ENCODE measurements around the gene TP53I11.

Gene TP53I11

GRCh38 chr11:44978274-44978960 lies 27.7 kb upstream of the TP53I11 start:
- no peak for DNase-seq

DNA sequence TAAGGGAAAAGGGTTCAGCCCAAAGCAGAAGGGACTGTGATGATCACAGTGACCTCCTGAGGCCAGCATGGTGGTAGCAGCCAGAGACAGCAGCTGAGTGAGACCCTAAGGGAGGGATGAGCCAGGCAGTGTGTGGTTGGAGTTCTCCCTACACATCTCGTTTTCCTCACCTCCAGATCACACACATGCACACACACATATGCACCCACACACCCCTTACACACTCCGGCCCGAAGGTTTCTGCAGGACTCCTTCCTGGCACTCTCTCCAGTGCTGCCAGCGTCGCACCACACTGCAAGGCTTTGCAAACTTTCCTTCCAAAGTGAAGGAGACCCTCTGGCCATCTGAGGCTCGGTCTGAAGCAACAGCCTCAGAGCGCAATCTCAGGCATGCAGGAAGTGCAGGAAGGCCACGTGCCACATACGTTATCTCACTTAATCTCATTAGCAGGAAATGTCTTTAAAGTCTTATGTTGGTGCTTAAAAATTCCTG lies 26.9 kb upstream of the TP53I11 start:
- DNase-seq, result no peak

GRCh38 chr11:44976576-44976975 lies 25.9 kb upstream of the TP53I11 start:
- DNase-seq, result no peak

DNA sequence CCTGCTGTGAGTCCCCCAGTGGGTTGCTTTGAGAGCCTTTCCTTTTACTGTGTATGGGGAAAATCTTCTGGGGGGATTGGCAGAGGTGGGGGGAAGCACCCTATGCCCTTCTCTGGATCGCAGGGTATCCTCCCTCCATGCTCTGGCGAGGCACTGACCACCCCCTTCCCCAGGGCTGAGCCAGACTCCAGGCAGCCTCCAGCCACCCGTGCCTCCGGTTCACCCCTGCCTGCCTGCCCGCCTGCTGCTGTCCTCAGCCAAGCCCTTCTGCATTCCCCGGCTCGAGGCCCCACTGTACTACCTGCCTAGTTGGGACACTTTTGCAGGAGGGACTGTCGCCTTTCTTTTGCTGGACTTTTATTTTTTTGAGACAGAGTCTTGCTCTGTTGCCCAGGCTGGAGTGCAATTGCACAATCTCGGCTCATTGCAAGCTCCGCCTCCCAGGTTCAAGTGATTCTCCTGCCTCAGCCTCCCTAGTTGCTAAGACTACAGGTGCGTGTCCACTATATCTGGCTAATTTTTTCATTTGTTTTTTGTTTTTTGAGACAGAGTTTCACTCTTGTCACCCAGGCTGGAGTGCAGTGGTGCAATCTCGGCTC lies 23.8 kb upstream of the TP53I11 start:
- DNase-seq, result no peak

DNA sequence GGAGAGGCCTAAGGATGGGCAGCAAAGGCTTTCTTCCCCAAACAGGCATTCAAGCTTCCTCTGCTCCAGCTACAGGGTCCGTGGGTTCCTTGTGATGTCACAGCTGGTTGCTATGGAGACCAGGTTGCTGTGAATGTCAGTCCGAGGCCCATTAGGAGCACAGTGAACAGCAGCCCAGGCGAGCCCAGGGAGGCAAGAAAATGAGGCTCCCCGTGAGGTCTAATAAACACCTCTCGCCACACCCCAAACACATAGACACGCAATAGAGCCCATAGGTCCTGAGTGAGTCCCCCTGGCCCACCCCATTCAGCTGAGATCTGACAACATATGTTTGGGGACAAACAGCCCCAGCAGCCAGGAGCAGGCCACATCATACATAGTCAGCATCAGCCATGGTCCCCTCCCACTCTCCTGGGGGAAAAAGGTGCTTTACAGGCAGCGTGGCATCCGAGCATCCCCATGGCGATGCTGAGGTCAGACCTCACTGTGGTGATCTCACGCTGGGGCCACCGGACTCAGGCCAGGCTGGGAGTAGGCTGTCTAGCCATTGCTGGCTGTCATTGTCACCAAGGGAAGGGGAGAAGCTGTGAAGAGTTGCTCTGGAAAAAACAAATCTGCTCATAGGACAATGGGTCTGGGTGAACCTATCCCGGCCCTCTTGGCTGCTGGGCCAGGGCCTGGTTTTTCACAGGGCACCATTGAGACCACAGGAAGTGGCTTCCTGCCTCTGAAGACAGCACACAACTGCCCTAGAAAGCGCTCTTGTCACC lies 23.1 kb upstream of the TP53I11 start:
- no peak for DNase-seq

DNA sequence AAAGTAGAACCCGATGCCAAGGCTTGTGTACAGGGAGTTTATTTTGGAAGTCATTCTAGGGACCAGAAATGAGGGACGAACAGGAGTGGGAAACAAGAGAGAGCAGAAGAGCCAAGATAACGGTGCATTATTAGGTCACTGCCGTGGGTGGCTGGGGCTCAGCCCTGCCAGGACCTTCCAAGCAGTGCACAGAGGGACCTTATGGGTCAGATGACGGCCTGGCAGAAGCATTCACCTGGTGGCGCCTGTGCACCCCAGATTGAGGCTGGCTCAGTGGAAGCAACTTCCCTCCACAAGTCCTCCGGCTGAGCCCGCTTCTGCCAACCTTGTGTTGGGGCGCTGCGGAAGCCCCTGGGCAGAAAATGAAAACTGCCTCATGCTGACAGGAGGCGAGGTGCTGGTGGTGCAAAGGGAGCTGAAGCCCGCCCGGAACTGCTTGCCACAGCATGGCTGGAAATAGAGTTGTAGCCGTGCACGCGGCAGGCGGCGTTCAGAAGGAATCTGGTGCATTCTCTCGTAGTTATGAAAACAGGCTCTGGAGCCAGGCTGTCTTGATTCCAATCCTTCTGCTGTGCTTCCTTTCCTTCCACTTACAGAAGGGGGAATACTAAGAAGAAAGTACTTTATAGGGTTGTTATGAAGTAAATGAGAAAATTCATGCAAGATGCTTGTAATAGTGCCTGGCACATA lies 22.2 kb upstream of the TP53I11 start:
- no peak for DNase-seq

DNA sequence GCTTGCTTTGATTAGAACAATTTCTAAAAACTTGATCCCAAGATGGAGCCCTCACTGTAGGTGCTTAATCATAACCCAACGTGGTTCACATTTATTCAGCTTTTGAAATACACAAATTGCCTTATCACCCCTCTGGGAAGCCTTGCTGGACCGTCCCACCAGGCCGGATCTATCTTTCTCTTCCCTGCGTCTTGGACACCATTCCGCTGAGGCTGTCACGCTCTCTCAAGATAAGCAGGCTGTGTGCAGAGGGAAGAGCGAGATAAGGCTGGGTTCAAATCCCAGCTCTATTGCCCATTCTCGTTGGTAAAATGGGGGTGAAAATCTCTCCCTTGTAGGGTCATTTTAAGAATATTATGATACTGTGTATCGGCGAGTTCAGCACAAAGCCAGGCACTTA lies 20.5 kb upstream of the TP53I11 start:
- DNase-seq, result no peak

DNA sequence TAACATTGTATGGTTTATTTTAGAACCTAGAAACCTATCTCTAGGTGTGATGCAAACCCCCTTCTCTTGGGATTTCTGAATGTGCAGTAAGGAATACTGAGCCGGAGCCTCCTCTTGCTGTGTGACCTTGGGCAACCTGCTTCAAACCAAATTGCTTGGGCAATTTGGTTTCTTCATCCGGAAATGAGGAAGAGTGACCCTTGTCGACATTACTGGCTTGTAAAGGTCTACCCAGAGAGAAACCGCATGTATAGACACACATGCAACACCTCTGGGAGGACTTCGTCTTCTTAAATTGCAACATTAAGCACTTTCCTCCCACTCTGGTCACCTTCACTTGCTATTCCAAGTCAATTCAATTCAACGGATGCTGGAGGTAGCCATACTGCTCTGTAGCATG lies 19.6 kb upstream of the TP53I11 start:
- no peak for DNase-seq

DNA sequence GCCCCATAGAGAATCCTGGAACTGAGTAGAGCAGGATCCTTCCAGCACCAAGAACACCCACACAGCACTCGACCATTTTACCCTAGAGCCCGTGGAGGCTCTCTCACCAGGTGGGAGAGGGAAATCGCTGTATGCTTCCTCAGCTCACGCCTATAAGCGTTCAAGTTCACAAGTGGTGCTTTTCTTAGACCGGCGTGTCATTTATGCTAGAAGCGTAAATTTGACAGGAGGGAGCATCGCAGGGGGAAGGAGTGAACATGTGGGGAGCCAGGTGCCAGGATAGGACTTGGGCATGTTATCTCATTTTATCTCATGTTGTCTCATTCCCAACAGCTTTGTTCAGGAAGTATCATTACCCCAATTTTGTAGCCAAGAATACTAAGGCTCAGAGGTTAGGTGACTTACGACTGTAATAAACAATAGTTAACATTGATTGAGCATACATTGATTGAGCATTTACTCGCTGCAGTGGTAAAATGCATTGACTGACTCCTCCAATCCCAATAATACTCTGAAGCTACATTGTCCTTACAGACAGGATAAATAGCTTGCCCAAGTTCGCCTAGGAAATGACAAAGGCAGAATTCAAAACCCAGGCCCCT lies 19.1 kb upstream of the TP53I11 start:
- DNase-seq, result no peak

DNA sequence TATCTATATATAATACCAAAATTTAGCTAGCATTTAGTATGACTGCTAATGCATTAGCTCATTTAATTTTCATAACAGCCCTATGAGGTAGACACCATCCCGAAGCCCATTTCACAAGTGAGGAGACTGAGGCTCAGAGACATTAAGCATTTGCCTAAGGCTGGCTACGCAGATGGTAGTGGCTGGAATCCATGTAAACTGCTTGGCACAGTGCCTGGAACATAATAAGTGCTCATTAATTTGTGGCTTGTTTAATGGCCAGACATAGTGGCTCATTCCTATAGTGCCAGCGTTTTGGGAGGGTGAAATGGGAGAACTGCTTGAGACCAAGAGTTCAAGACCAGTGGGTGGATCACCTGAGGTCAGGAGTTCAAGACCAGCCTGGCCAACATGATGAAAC lies 17.8 kb upstream of the TP53I11 start:
- DNase-seq, result no peak

- DNase-seq, result no peak
Observed at GRCh38 chr11:44967930-44968496, 17.3 kb upstream of the TP53I11 start.

DNA sequence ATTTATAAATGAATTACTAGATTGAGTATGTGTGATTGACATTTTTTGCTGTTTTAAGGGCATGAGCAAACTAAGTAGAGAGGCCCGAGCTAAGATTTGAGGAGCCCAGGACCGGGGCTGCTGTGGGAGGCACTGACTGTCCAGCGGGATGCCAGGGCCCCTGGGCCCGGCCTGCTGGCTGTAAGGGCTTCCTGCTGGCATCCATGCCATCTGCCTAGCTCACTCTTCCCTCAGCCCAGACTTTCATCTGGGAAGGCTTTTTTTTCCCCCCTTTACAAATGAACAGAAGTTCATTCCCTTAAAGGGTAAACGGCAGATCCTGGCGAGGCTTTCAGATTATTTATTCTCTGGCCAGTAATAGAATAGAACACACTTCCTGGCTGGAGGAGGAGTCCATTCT lies 16.0 kb upstream of the TP53I11 start:
- no peak for DNase-seq

DNA sequence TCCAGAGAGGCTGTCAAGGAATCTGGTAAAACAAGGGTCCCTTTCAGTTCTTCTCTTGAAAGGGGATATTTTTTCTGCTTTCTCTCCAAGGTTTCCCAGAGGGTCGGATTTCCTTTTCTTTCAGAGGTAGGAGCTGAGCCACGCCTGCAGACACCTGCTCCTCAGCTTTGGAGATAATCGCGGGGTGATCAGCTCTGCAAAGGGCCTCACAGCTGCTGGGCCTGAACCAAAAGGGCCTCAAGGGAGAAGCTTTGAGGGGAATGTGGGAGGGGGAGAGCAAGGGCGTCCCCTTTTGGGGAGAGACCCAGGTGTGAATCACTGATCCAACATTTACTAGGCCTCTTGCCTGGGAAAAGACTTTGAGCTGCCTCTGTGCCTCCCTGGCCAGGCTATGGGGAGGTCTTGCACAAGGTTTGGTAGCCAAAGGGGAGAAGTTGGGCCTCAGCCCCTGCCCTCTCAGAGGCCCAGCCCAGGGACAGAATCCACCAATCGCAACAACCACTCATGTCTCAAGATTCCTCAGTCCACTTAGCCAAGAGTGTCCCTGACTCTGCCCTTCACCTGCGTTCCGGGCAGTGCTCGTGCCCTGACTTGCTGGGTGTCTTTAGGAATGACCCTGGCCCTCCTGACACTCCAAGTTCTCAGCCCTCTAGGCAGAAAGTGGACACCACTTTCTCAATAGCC lies 14.0 kb upstream of the TP53I11 start:
- DNase-seq, result no peak

- DNase-seq, result no peak
Observed at GRCh38 chr11:44963948-44964347, 13.3 kb upstream of the TP53I11 start.

DNA sequence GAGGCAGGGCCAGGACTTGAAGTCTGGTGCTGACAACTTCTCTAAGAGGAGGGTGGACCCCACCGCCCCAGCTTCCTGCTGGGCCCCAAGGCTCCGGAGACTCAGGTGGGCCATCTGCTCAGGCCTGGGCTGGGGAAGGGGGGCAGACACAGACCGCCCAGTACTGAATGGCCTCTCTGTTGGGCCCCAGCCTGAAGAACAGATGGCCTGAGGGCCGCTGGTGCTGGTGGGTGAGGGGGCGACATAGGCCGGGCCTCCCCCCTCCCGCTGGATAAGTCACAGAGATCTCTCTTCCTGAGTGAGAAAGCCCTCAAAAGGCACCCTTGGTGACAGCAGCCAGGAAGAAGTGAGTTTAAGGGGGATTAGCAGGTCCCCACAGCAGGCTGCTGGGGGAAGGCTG lies 12.5 kb upstream of the TP53I11 start:
- no peak for DNase-seq

GRCh38 chr11:44962464-44962863 lies 11.8 kb upstream of the TP53I11 start:
- DNase-seq, result no peak

DNA sequence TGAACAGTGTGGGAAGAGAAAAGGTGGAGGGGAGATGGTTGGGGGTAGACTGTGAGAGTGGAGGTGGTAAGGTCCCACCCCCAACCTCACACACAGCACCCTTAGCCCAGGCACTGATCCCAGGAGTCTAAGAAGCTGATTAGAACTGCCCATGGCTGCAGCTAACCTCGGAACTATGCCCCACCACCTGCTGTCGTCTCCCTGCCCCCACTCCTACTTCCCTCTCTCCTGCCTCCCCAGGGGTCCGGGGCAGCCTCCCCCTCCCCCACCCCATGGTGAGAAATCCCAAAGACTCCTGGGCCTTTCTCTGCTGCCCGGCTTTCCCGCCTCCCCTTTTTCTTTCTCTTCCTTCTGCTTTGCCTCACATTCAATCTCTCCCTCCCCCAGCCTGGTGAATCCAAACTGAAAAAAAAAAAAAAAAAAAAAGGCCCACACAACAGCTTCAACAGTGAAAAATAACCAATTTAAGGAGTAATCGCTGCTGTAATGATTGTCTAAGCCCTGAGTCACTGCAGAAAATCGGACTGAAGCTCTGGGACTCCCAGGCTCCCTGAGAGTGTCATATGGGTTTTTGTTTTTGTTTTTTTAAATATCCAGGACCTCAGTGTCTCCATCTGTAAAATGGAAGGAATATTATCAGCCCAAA lies 9.6 kb upstream of the TP53I11 start:
- no peak for DNase-seq

DNA sequence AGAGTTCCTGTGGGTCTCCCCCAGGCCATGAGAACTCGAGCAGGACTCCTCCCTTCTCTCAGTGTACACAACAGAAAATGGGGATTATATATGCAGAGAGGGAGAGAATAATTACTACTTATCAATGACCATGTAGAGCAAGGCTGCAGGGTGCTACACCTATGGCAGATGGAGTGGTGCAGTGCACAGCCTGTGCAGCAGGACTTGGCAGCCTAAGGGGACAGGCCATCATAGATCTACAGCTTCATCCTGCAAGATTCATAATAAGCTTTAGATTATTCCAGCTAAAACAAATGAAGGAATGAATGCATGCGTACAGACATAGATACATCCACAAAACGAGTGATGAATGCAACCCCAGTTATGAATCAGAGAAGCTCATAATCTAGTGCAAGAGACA lies 8.4 kb upstream of the TP53I11 start:
- DNase-seq, result no peak

DNA sequence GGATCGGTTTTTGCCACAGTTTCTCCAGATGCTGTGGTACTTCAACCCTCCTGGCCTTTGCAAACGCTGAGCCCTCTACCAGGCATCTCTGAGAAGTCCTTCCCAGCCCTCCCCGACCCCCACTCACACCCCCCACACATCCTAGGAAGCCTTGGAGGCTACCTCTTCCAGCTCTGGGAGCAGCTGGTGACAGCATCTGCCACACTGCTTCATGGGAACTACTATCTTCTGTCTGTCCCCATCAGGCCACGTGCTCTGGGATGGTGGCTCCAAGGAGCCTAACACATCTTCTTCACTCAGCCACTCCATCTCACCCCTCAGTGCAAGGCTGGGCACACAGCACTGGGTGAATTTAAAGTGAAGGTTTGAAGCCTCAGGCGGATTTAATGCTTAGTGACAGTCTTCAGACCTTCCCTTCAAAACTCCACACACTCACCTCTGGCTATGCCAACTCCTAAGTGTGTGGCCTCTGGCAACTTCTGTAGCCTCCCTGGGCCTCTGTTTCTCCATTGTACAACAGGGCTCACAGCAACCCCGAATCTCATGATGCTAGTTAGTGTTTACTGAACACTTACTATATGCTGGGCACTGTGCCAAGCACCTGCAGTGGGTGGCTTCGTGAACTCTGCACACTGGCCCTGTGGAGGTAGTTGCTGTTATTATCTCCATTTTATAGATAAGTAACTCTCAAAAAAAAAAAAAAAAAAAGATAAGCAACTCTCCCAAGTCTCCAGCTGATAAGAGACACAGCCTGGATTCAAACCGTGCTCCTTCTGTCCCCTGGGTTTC lies 7.3 kb upstream of the TP53I11 start:
- no peak for DNase-seq

DNA sequence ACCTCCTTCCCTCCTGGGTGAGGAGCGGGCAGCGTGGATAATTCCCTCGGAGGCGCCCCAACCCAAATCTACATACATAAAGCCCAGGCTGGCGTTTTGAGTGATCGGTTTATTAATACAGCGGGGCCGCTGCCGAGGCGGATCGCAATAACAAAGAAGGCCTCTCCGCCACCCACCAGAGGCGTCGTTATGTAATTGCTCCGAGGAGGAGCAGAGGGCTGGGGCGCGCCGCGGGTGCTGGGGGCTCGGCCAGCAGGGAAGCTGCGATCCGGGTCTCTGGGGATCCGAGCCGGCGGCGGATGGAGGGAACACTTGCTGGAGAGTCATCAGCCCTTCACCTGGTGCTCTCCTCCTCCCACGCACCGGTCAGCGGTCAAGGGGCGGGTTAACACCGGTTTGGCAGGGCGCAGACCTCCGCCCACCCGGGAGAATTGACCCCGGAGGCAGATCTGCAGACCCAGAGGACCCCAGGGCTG lies 6.4 kb upstream of the TP53I11 start:
- no peak for DNase-seq

All from CD4-positive, alpha-beta T cell treated with Interleukin-15 for 1 hour (primary cell).